SH-SY5Y (cell line): ENCODE measurements around the gene HAAO.

Source experiments
- GATA2 ChIP-seq: IDR thresholded peaks from 2 replicates; pipeline ENCODE4 v1.6.1; 2011; ENCODE audit warnings: mild to moderate bottlenecking, low read depth, low read length
- GATA3 ChIP-seq: IDR thresholded peaks from 2 replicates; pipeline ENCODE4 v1.6.1; 2011; ENCODE audit warnings: low read depth, mild to moderate bottlenecking, low read length, moderate library complexity

The HAAO gene

DNA sequence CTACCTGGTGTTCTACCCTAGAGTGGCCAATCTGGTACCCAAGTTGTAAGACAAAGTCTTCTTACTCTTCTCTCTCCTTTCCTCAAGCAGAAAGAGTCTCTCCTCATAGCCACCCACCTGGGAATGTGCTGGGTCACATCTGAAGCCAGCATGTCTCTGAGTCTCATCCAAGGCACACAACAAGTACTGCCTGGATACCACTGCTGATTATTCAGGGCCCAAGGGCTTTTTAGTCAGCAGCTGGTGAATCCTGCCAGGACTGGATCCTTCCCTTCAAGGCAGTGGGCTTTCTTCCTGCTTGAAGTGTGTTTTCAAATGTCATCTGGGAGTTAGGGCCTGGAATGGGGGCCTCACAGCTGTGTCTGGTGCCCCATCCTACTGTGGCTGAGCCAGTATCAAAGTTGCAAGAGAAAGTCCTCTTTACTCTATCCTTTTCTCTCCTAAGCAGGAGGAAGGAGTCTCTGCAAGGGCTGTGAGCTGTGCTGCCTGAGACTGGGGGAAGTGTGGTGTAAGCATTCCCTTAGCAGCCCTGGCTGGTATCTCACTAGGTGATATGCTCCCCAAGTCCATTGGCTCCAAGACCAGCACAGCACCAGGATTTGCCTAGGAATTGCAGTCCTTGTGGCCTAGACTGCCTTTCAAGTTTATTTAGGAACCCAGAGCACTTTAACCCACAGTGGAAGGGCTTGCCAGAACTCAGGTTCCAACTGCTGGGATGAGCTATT is 55.6 kb downstream of the HAAO start:
- TF ChIP-seq GATA2, result no peak
- TF ChIP-seq GATA3, result no peak

DNA sequence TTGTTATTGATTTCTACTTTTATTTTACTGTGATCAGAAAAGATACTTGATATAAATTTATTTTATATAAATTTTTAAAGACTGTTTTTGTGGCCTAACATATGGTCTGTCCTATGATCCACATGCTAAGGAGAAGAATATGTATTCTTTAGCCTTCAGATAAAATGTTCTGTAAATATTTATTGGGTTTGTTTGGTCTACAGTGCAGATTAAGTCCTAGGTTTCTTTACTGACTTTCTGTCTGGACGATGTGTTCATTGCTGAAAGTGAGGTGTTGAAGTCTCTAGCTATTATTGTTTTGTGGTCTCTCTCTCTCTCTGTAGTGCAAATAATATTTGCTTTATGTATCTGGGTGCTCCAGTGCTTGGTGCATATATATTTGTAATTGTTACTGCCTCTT is 58.5 kb downstream of the HAAO start:
- TF ChIP-seq GATA3 (no peak), GATA2 (no peak)

- TF ChIP-seq GATA3 (no peak), GATA2 (no peak)
These were observed 65.7 kb downstream of the HAAO start for GRCh38 chr2:42726680-42727079.

GRCh38 chr2:42725657-42726056 is 66.7 kb downstream of the HAAO start:
- no peak for TF ChIP-seq GATA3
- TF ChIP-seq GATA2, result no peak

DNA sequence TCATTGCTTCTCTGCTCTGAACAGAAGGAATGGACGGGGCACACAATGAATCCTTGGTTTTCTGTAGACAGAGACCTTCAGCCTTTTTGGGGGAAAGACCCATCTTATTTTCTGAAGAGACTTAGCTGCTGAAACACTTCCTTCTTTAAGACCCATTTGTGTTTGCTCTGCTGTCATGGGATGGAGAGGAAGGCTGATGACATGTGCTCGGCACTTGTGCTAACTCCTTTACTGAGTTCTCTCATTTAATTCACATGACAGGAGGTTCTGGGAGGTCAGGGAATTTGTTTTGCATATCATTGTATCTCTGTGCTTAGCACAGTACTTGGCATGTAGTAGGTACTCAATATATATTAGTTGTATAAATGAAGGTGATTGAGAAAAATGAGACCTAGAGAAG is 67.5 kb downstream of the HAAO start:
- TF ChIP-seq GATA2 (no peak), GATA3 (no peak)

GRCh38 chr2:42723465-42723864 is 68.9 kb downstream of the HAAO start:
- TF ChIP-seq GATA2 (no peak), GATA3 (no peak)

DNA sequence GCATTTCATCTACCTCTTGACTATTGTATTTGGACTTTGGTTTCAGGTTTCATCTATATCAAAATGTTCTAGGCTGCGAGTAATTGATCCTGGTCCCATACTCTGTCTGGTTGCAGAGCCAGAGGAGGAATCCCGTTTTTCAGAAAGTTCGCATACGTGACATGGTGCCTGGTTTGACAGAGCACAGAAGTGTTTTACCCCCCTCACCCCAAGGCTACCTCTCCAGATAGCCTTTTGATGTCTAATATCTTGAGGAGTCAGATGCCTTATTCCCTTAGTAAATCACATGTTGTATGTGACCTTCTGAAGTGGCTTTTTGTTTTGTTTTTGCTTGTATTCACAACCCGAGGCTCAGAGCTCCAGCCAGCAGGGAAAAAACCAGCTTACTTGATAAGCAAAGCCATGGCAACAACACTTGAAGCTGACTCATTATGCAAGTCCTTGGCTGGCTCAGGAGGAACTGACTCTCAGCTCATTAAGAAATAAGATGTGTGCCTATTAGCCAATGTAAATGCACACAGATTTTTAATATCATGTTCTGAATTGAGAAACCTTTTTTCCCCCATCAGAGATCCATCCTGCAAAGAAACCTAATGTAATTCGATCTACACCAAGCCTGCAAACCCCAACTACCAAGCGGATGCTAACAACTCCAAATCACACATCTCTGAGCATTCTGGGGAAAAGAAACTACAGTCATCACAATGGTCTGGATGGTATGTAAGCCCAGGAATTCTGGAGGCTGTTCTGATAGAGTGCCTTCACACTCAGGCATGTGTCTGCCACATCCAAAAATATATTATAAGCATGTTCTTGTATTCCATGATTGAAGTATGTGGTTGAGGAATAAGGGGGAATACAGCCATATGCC is 69.8 kb downstream of the HAAO start:
- no peak for TF ChIP-seq GATA2
- TF ChIP-seq GATA3, result no peak

DNA sequence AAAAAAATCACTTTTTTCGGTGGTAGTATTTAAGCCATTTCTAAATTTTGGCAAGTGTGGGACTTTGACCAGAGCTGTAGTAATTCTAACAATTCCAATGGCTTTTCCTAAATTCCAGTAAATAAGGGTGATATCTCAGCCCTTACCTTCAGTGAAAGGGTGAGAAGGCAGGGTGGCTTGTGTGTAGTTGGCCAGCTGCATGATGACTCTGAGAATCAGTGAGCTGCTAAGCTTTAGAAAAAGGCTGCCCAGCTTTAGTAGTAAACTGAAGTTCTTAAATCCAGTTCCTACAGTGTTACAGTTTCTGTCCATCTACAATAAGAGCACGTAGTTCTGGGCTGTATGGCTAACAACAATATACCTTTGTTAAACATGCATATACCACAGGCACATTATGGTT is 70.5 kb downstream of the HAAO start:
- TF ChIP-seq GATA3, result no peak
